IMR-90 (cell line): ENCODE measurements around the gene MAP3K3. TPM values are rescaled to one million over a fixed set of nuclear protein-coding genes. Genes with fewer than 3 reads are reported as not detected.

Experiments
- ATAC-seq: fragments of 200-7000 bp; cut with Tn5 transposase; 2 replicates; pipeline ENCODE4 v1.9.1; 2020; ENCODE audit warnings: low read depth, mild to moderate bottlenecking, moderate library complexity
- BruUV-seq: library from RNA; stranded (reverse); fragments of 400-500 nt; replicated peaks from 2 replicates; lab custom pipeline; 2021; lab: Mats Ljungman, UMichigan
- CTCF ChIA-PET: fragments of 300-600 bp; formaldehyde crosslinking; extraction: SDS; loops from one replicate; lab custom pipeline; 2021; ENCODE audit warnings: antibody characterized with exemption; lab: Yijun Ruan, JAX
- POLR2A ChIA-PET: fragments of 300-600 bp; sonication (Branson Sonifier 250); formaldehyde crosslinking; loops from one replicate; lab custom pipeline; 2022; ENCODE audit warnings: antibody characterized with exemption; ENCODE audit not compliant: unreplicated experiment; lab: Charles Lee
- DNase-seq: peaks from one replicate; pipeline ENCODE4 v3.0.0; 2013
- H2AFZ ChIP-seq: replicated peaks from 2 replicates; pipeline ENCODE3; 2013; ENCODE audit warnings: low read length, mild to moderate bottlenecking; ENCODE audit not compliant: poor library complexity
- H2AK5ac ChIP-seq: 2 replicates; pipeline ENCODE4 v1.6.1; 2013; ENCODE audit warnings: low read depth, low read length, inconsistent platforms
- H2AK9ac ChIP-seq: replicated peaks from 2 replicates; pipeline ENCODE3; 2013; ENCODE audit warnings: mild to moderate bottlenecking, low read depth, low read length, moderate library complexity; ENCODE audit not compliant: poor library complexity
- H2BK120ac ChIP-seq: 2 replicates; pipeline ENCODE4 v1.6.1; 2013; ENCODE audit warnings: low read depth, low read length, inconsistent platforms
- H2BK15ac ChIP-seq: 3 replicates; pipeline ENCODE4 v1.6.1; 2013; ENCODE audit warnings: low read depth, low read length, inconsistent platforms
- H2BK20ac ChIP-seq: 2 replicates; pipeline ENCODE4 v1.6.1; 2013; ENCODE audit warnings: low read depth, mild to moderate bottlenecking, inconsistent platforms, low read length, moderate library complexity
- H2BK5ac ChIP-seq: 2 replicates; pipeline ENCODE4 v1.6.1; 2013; ENCODE audit warnings: mild to moderate bottlenecking, low read depth, low read length, inconsistent platforms; ENCODE audit not compliant: poor library complexity, severe bottlenecking
- H3K14ac ChIP-seq: replicated peaks from 2 replicates; pipeline ENCODE4 v1.6.1; 2013; ENCODE audit warnings: low read depth, low read length, inconsistent platforms
- H3K18ac ChIP-seq: 2 replicates; pipeline ENCODE4 v1.6.1; 2013; ENCODE audit warnings: low read depth, low read length, control low read depth
- H3K23ac ChIP-seq: 2 replicates; pipeline ENCODE4 v1.6.1; 2013; ENCODE audit warnings: low read depth, low read length, inconsistent platforms
- H3K27ac ChIP-seq: 2 replicates; pipeline ENCODE4 v1.5.1; 2013; ENCODE audit warnings: mild to moderate bottlenecking, control low read depth, low read length; ENCODE audit not compliant: insufficient read depth
- H3K27me3 ChIP-seq: 2 replicates; pipeline ENCODE4 v1.6.1; 2013; ENCODE audit warnings: low read length; ENCODE audit not compliant: control insufficient read depth, insufficient read depth
- H3K36me3 ChIP-seq: 2 replicates; pipeline ENCODE4 v1.6.1; 2013; ENCODE audit warnings: low read length, mixed read lengths; ENCODE audit not compliant: control insufficient read depth, insufficient read depth
- H3K4ac ChIP-seq: 2 replicates; pipeline ENCODE4 v1.6.1; 2013; ENCODE audit warnings: low read depth, low read length, inconsistent platforms
- H3K4me1 ChIP-seq: 2 replicates; pipeline ENCODE4 v1.6.1; 2013; ENCODE audit warnings: low read length, mixed read lengths; ENCODE audit not compliant: control insufficient read depth, insufficient read depth
- H3K4me2 ChIP-seq: 2 replicates; pipeline ENCODE4 v1.6.1; 2013; ENCODE audit warnings: low read depth, mild to moderate bottlenecking, control low read depth, low read length, moderate library complexity
- H3K4me3 ChIP-seq: 2 replicates; pipeline ENCODE4 v1.5.1; 2013; ENCODE audit warnings: low read depth, mild to moderate bottlenecking, control low read depth, low read length, moderate library complexity; ENCODE audit not compliant: insufficient read depth
- H3K56ac ChIP-seq: 2 replicates; pipeline ENCODE4 v1.6.1; 2013; ENCODE audit warnings: low read length, inconsistent platforms; ENCODE audit not compliant: insufficient read depth; ENCODE audit errors: extremely low read depth
- H3K79me1 ChIP-seq, 2 experiments: 2 replicates each; pipeline ENCODE4 v1.6.1; 2013; ENCODE audit warnings: low read length in 2 of 2, inconsistent platforms in 1 of 2, low read depth in 1 of 2
- H3K9ac ChIP-seq: 2 replicates; pipeline ENCODE4 v1.6.1; 2013; ENCODE audit warnings: low read depth, low read length, control low read depth
- H3K9me1 ChIP-seq: 2 replicates; pipeline ENCODE4 v1.6.1; 2013; ENCODE audit warnings: low read length, inconsistent platforms; ENCODE audit not compliant: insufficient read depth
- H3K9me3 ChIP-seq: 2 replicates; pipeline ENCODE4 v1.6.1; 2013; ENCODE audit warnings: low read length; ENCODE audit not compliant: control insufficient read depth, insufficient read depth
- H4K20me1 ChIP-seq: 2 replicates; pipeline ENCODE4 v1.6.1; 2013; ENCODE audit warnings: low read length, inconsistent platforms; ENCODE audit not compliant: insufficient read depth
- H4K5ac ChIP-seq: 2 replicates; pipeline ENCODE4 v1.6.1; 2013; ENCODE audit warnings: mild to moderate bottlenecking, low read depth, low read length, control low read depth
- H4K8ac ChIP-seq, 2 experiments: 2 replicates each; pipeline ENCODE4 v1.6.1; 2013; ENCODE audit warnings: low read depth in 2 of 2, low read length in 2 of 2, control low read depth in 1 of 2, inconsistent platforms in 1 of 2
- H4K91ac ChIP-seq: 2 replicates; pipeline ENCODE4 v1.6.1; 2013; ENCODE audit warnings: low read depth, low read length, inconsistent platforms; ENCODE audit not compliant: insufficient read depth
- ELK1 ChIP-seq: fragments of 150-350 bp; IDR thresholded peaks from 2 replicates; pipeline ENCODE4 v1.6.1; 2016; ENCODE audit warnings: low read depth, mild to moderate bottlenecking, low read length, moderate library complexity, borderline replicate concordance
- MAZ ChIP-seq: IDR thresholded peaks from 2 replicates; pipeline ENCODE4 v1.6.1; 2012; ENCODE audit warnings: low read depth, mild to moderate bottlenecking, low read length, improper control_type of control experiment, moderate library complexity, borderline replicate concordance
- SMC3 ChIP-seq: fragments of 150-350 bp; IDR thresholded peaks from 2 replicates; pipeline ENCODE4 v1.6.1; 2016; ENCODE audit warnings: low read depth, mild to moderate bottlenecking, antibody characterized with exemption, low read length, moderate library complexity
- WGBS, 2 experiments: methylation state at CpG; one replicate each; pipeline versions ENCODE4 v1.1.5 to v1.1.7; 2013; ENCODE audit warnings: missing lambda C conversion rate in 2 of 2; ENCODE audit not compliant: insufficient read length in 1 of 2; ENCODE audit errors: extremely low coverage in 2 of 2; 5-methylcytosine and 5-hydroxymethylcytosine counted together
- dilution Hi-C: fragments of 300-500 bp; cut with HindIII; formaldehyde crosslinking; loops from one replicate; pipeline ENCODE4 v1.14.3; 2018; ENCODE audit warnings: low sequenced_read_pairs; ENCODE audit not compliant: unreplicated experiment
- in situ Hi-C: fragments of 300-500 bp; cut with MboI; formaldehyde crosslinking; loops from 3 replicates; pipeline ENCODE4 v1.14.3; 2019; ENCODE audit warnings: low sequenced_read_pairs, inconsistent platforms, mixed read lengths
- intact Hi-C: fragments of 100-400 bp; cut with micrococcal nuclease; formaldehyde crosslinking; loops from 2 replicates; pipeline ENCODE4 v1.10.0; 2022
- polyA plus RNA-seq, 3 experiments: library from polyadenylated mRNA; depleted of rRNA; stranded (reverse); fragments of >200 nt; gene quantifications; 2 replicates each; pipeline ENCODE4 v1.2.3, GENCODE V29; 2012; ENCODE audit warnings: low replicate concordance in 1 of 3
- total RNA-seq: library from RNA; depleted of rRNA; stranded (reverse); fragments of >200 nt; gene quantifications from 2 replicates; pipeline ENCODE4 v1.2.3, GENCODE V29; 2012
- TF ChIP-seq, protein P1 (sequence below): fragments of 150-350 bp; IDR thresholded peaks from 2 replicates; pipeline ENCODE4 v1.6.1; 2017; ENCODE audit warnings: mild to moderate bottlenecking, antibody characterized with exemption, low read length, low read depth

The MAP3K3 gene
- total and polyA plus RNA-seq, 2 of the 4 experiments (the other 2 are of a cell fraction): 19.1 to 25.6 TPM

- ChIA-PET POLR2A (no interaction called here), CTCF (interaction anchor here (1.6 kb wide), 1 partner anchor 126 kb away, joined by 3 read pairs; no protein-coding TSS in a partner anchor)
- H3K23ac ChIP-seq: no peak overlapping the region
- H3K9me3 ChIP-seq: no peaks in the 10 kb centered on the region
- TF ChIP-seq SMC3: no peak
- no peak for TF ChIP-seq MAZ
- TF ChIP-seq ELK1: no peak
- TF ChIP-seq, protein P1, sequence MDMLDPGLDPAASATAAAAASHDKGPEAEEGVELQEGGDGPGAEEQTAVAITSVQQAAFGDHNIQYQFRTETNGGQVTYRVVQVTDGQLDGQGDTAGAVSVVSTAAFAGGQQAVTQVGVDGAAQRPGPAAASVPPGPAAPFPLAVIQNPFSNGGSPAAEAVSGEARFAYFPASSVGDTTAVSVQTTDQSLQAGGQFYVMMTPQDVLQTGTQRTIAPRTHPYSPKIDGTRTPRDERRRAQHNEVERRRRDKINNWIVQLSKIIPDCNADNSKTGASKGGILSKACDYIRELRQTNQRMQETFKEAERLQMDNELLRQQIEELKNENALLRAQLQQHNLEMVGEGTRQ: no peak
- no peaks in the 10 kb centered on the region; the same call in 1 of the 2 replicates for H3K4me1 ChIP-seq
- no peaks in the 10 kb centered on the region for H3K27me3 ChIP-seq
- no peak overlapping the region for H3K4ac ChIP-seq
- peaks cover 4 to 7% of the 10 kb centered on the region in 2 experiments; a peak in 1 of 4 replicates for H3K79me1 ChIP-seq
- in situ Hi-C loops: no loop called here
- no CpG with 5 or more reads among the region's 2 CpGs for WGBS, 2 experiments
- H4K91ac ChIP-seq: no peak overlapping the region
- no peak overlapping the region for H2BK15ac ChIP-seq
- no peak overlapping the region for H3K18ac ChIP-seq
- H2AK9ac ChIP-seq: no peak overlapping the region
- H2BK5ac ChIP-seq: no peak overlapping the region
- no peak overlapping the region for H2BK120ac ChIP-seq
- no peak overlapping the region for H3K4me2 ChIP-seq
- intact Hi-C loops: no loop called here
- dilution Hi-C loops: no loop called here
- H3K36me3 ChIP-seq: peaks cover 7% of the 10 kb centered on the region
- no TSS peak for BruUV-seq
- H4K5ac ChIP-seq: no peak overlapping the region
- DNase-seq (peak; percentile 27), ATAC-seq (peak; percentile 46; the same call in 1 of the 2 replicates)
- H3K9me1 ChIP-seq: peaks cover 2% of the 10 kb centered on the region; the same call in 1 of the 2 replicates
- H2AK5ac ChIP-seq: no peak overlapping the region
- no peak overlapping the region for H3K4me3 ChIP-seq
- H2AFZ ChIP-seq: no peak overlapping the region
- H4K20me1 ChIP-seq: no peaks in the 10 kb centered on the region
- H3K56ac ChIP-seq: no peak overlapping the region
- no peak overlapping the region for H3K27ac ChIP-seq
- H4K8ac ChIP-seq: no peak overlapping the region
- H3K9ac ChIP-seq: no peak overlapping the region
- no peak overlapping the region for H3K14ac ChIP-seq
- H2BK20ac ChIP-seq: no peak overlapping the region
These were observed 100.2 kb downstream of the MAP3K3 start for GRCh38 chr17:63722403-63722802.
